Left forelimb (tissue), 1 donor: ENCODE results near the gene SLC19A1.
A peak's percentile ranks its signal among the peaks of the same experiment; 100 is the strongest.

ENCODE experiments used
- DNase-seq: peaks from one replicate; pipeline ENCODE4 v3.0.0-alpha.2; 2018; ENCODE audit warnings: low spot score

Gene SLC19A1

GRCh38 chr21:45558044-45558721 is 15.9 kb upstream of the SLC19A1 start:
- DNase-seq, result peak; percentile 28

DNA sequence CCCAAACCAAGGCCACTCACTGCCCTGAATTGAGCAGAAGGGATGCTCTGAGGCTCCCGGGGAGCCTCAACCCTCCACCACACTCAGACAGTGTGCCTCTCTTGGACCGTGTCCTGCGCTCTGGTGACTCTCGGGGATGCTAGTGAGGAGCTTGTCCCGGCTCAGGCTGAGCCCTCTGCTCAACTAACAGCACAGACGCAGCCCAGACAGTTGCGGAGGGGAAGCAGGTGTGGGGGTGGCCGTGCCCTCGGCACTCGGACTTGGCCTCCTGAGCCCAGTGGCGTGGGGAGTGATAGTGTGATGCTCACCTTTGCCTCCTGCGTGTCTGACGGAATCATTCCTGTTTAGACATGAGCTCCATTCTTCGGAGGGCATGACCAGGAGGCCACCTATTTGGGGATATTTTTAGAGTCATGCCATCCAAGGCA is 15.4 kb upstream of the SLC19A1 start:
- DNase-seq, result no peak

GRCh38 chr21:45556645-45557615 is 14.7 kb upstream of the SLC19A1 start:
- no peak for DNase-seq

DNA sequence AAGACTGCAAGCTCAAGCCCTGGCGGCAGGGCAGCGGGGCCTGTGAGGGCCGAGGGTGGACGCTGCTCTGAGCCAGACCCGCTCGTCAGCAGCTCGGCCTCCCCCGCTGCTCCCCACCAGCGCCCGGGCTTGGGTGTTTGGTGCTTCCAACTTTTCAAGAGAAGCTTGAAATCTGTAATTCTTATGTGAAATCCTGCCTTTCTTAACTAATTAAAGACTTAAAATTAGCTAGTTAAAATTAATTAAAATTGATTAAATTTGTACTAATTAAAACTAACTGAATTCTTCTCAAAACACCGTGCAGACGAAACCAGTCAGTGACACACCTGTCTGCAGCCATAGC is 14.0 kb upstream of the SLC19A1 start:
- no peak for DNase-seq

DNA sequence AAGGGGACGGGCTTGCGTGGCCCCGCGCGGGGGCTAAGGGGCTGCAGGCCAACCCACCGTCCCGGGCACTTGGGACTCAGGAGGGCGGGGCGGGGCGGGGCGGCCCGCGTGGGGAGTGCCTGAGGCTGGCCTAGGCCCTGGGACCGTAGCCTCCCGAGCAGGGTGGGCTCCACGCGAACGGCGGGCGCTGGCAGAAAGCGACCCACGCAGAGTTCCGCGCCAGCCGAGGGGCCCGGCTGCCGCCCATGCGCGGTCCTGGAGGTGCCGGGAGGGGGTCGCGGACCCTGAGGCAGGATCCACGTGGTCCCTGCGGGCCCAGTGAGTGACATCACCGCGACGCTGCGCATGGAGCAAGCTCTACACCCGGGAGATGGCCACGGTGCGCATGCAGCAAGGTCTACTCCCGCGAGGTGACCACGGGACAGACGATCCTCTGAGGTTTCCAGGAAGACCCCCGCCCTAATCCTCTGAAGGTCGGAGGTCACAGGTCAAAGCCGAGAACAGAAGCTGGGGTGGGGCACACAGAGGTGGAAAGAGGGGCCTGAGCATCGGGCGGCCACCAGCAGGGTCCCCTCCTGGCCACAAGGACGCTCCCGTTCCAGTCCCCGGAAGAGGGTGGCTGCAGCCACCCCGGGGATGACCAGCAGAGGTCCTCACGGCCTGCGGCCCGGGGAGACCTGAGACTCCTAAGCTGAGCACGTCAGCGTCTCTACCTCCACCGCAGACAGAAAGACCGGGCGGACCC is 13.5 kb upstream of the SLC19A1 start:
- peak; percentile 81 for DNase-seq

DNA sequence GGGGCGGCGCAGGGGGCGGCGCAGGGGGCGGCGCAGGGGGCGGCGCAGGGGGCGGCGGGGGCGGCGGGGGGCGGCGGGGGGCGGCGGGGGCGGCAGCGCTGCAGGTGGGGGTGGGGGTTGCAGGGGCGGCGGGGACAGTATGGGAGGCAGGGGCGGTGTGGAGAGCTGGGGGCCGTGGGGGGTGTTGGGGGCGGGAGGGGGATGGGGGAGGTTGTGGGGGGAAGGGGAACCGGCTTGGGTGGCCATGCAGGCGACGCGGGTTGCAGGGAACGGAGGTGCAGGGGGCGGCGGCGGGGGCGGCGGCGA is 13.0 kb upstream of the SLC19A1 start:
- no peak for DNase-seq

GRCh38 chr21:45554477-45555175 is 12.4 kb upstream of the SLC19A1 start:
- peak; percentile 91 for DNase-seq

- DNase-seq, result no peak
Observed at GRCh38 chr21:45552696-45553391, 10.6 kb upstream of the SLC19A1 start.

- DNase-seq, result no peak
Observed at GRCh38 chr21:45551783-45552695, 9.8 kb upstream of the SLC19A1 start.

DNA sequence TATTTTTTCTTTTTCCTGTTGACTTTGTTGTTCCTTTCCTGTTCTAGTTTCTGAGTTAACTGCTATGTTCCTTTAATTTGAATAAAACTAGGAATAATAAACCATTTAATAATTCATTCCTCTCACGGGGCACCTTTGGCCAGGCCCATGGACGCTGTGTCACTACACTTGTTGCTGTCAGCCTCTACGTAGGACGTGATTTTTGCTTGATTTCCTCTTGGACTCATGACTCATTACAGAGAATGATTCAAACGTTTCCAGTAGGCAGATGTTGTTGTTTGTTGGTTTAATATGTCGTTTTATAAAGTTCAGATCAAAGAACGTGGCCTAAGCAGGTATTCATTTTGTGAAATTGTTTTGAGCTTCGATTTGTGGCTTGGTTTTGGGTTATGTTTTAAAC is 9.1 kb upstream of the SLC19A1 start:
- DNase-seq, result no peak

GRCh38 chr21:45550522-45551210 is 8.4 kb upstream of the SLC19A1 start:
- no peak for DNase-seq

DNA sequence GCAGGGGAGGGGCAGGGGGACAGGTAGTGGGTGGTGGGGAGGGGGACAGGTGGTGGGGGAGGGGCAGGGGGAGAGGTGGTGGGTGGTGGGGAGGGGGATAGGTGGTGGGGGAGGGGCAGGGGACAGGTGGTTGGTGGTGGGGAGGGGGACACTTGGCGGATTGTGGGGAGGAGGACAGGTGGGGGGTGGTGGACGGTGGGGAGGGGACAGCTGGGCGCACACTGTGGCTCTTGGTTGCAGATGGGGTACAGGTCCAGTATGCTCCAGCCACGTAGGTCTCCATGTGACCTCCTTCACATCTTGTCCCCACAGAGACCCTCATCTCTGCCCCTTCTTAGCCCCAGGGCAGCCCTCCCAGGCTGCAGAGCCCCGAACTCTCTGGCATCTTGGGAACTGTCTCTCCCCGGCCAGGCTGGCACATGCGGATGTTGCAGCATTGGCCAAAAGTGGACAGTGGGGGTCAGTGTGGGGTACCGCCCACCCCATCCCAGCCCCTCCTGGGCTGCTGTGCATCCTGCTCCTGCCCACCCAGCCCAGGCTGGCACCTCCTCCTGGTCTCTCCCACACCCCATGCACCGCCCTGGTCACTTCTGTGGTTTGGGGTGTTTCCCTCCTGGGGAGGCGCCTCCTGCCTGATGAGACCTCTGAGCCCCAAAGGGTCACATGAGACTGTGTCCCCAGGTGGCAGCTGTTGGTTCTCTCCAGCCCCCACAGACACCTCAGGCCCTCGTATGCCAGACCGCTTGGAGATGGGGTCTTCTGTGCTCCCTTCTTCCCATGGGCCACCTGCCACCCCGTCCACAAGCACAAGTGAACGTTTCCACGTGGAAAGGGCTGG is 7.6 kb upstream of the SLC19A1 start:
- DNase-seq, result peak; percentile 22

- peak; percentile 50 for DNase-seq
Observed at GRCh38 chr21:45548711-45549491, 6.7 kb upstream of the SLC19A1 start.

- no peak for DNase-seq
Observed at GRCh38 chr21:45547545-45547900, 5.3 kb upstream of the SLC19A1 start.

DNA sequence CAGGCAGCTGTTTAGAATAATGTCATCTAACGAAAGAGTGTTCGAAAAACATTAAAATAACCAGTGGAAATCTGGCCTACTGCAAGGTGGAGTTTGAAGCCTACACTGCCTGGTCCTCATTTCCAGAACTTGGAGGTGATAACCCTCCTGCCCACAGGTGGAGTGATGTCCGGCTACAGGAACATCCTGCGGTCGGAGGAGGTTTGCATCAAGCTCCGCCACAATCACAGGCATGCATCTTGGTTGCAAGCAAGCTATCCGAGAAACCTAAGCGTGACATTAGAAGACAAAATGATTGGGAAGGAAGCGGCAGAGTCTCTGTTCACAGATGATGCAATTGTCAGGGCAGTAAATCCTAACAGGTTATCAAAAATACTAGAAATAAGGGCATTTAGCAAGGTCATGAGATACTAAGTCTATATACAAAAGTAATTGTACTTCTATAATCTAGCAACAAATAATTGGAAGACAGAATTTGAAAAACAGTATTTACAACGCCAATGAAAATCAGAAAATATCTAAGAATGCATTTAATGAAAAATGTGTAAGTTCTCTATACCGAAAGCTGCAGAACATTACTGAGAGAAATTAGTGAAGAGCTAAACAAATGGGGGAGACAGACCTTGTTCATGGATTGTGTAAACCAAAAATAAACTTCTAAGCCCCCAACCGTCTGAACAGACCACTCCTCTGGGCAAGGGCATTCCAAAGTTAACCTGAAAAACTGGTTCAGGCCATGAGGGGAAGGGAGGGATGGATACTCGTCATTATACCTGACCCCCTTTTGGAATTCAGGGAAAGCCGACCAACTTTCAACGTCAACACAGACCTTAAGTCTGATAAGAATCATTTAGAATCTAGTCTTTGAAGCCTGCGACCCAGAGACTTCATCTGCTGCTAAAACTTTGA is 4.7 kb upstream of the SLC19A1 start:
- DNase-seq, result peak; percentile 20

DNA sequence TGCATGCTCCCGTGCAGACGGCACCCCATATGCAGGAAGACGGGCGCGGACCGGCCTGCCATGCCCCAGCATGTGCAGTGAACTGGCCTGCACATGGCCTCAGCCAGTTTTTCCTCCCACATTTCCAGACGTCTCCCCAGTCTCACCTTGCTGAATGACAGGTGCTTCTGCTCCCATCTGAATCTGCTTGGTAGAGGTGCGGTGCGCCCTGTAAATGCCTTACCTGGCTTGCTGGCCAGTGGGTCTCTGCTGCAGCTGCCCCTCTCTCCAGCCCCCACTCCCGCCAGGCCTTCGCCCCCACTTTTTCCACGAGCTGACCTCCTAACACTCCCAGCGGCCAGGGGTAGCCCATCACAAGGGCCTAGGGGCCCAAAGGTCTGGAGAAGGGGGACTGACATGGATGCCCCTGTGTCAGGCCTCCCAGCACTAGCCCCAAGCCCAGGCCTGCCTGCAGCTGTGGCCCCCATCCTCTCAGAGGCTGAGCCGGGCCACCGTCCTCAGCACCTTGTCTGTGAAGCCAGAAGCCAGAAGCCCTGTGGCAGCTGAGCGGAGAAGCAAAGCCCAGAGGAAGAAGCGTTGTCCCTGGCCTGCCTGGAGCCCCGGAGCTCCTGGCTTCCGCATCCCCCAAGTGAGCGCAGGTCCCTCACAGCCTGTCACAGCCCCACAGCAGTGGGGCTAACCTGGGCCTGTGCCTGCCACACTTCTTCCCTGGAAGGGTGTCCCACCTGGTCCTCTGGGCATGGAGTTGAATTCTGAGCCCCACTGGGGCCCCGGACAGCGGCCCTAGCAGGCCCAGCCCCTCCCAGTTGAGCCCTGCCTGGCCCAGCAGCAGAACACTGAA is 3.7 kb upstream of the SLC19A1 start:
- DNase-seq, result peak; percentile 60
